ENCODE results near the gene CRYBB3. TPM values are rescaled to one million over a fixed set of nuclear protein-coding genes. Genes with fewer than 3 reads are reported as not detected.

The CRYBB3 gene
- polyA plus RNA-seq, 1 donor (not counting 4 experiments of a cell fraction or from before 2014, with no cell fraction given) = not detected

GRCh38 chr22:25208328-25208727 is 8.7 kb downstream of the CRYBB3 start:
- Histone ChIP-seq H3K4me2 (ENCODE audit: control insufficient read depth, extremely low read depth, insufficient read depth, low read depth, low read length) (no peak overlapping the region), H4K20me1 (ENCODE audit: control insufficient read depth, extremely low read depth, insufficient read depth, low read length) (no peaks in the 10 kb centered on the region), H3K79me2 (ENCODE audit: control insufficient read depth, insufficient read depth, low read length) (no peaks in the 10 kb centered on the region), H3K36me3 (ENCODE audit: control insufficient read depth in 2 of 2, extremely low read depth in 1 of 2, insufficient read depth in 2 of 2, low read length in 2 of 2) (peaks cover 0 to 4% of the 10 kb centered on the region in 2 experiments), H3K4me1 (ENCODE audit: control insufficient read depth, extremely low read depth, insufficient read depth, low read length) (no peaks in the 10 kb centered on the region), H3K9ac (ENCODE audit: control insufficient read depth, extremely low read depth, insufficient read depth, low read length) (no peak overlapping the region), H3K4me3 (ENCODE audit: control insufficient read depth in 2 of 3, extremely low read depth in 1 of 3, insufficient read depth in 2 of 3, low read depth in 1 of 3, low read length in 3 of 3) (no peak overlapping the region), H3K9me1 (ENCODE audit: control insufficient read depth, extremely low read depth, insufficient read depth, low read length) (no peaks in the 10 kb centered on the region), H3K27me3 (ENCODE audit: control insufficient read depth, extremely low read depth, insufficient read depth, low read length) (no peaks in the 10 kb centered on the region), H3K9me3 (ENCODE audit: control insufficient read depth, low read depth, low read length) (no peaks in the 10 kb centered on the region), H3K27ac (ENCODE audit: control insufficient read depth, insufficient read depth, low read length) (no peak overlapping the region), H2AFZ (ENCODE audit: control insufficient read depth, low read length) (no peak overlapping the region)
- dilution Hi-C loops (cut with MboI; ENCODE audit: extremely low pct_ligation_motif_present, low sequenced_read_pairs) = no loop called here
- no peak for TF ChIP-seq EZH2 (IDR thresholded peaks at IDR 0.05; ENCODE audit: low read length)
- TF ChIP-seq, protein P1, sequence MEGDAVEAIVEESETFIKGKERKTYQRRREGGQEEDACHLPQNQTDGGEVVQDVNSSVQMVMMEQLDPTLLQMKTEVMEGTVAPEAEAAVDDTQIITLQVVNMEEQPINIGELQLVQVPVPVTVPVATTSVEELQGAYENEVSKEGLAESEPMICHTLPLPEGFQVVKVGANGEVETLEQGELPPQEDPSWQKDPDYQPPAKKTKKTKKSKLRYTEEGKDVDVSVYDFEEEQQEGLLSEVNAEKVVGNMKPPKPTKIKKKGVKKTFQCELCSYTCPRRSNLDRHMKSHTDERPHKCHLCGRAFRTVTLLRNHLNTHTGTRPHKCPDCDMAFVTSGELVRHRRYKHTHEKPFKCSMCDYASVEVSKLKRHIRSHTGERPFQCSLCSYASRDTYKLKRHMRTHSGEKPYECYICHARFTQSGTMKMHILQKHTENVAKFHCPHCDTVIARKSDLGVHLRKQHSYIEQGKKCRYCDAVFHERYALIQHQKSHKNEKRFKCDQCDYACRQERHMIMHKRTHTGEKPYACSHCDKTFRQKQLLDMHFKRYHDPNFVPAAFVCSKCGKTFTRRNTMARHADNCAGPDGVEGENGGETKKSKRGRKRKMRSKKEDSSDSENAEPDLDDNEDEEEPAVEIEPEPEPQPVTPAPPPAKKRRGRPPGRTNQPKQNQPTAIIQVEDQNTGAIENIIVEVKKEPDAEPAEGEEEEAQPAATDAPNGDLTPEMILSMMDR (optimal IDR thresholded peaks at IDR 0.05 in 1 of 3, IDR thresholded peaks at IDR 0.05 in 1 of 3, conservative IDR thresholded peaks at IDR 0.05 in 1 of 3; ENCODE audit: extremely low read depth in 1 of 3, insufficient read depth in 2 of 3, low read length in 3 of 3) = no peak
- no peak for DNase-seq (ENCODE audit: low read depth, low spot score)
- no peak for FAIRE-seq

- dilution Hi-C loops (cut with MboI; ENCODE audit: extremely low pct_ligation_motif_present, low sequenced_read_pairs) = no loop called here
- Histone ChIP-seq H3K4me1 (ENCODE audit: control insufficient read depth, extremely low read depth, insufficient read depth, low read length) (no peaks in the 10 kb centered on the region), H3K36me3 (ENCODE audit: control insufficient read depth in 2 of 2, extremely low read depth in 1 of 2, insufficient read depth in 2 of 2, low read length in 2 of 2) (peaks cover 0 to 4% of the 10 kb centered on the region in 2 experiments), H3K27me3 (ENCODE audit: control insufficient read depth, extremely low read depth, insufficient read depth, low read length) (no peaks in the 10 kb centered on the region), H3K4me3 (ENCODE audit: control insufficient read depth in 2 of 3, extremely low read depth in 1 of 3, insufficient read depth in 2 of 3, low read depth in 1 of 3, low read length in 3 of 3) (no peak overlapping the region), H2AFZ (ENCODE audit: control insufficient read depth, low read length) (no peak overlapping the region), H3K9me3 (ENCODE audit: control insufficient read depth, low read depth, low read length) (no peaks in the 10 kb centered on the region), H3K4me2 (ENCODE audit: control insufficient read depth, extremely low read depth, insufficient read depth, low read depth, low read length) (no peak overlapping the region), H4K20me1 (ENCODE audit: control insufficient read depth, extremely low read depth, insufficient read depth, low read length) (no peaks in the 10 kb centered on the region), H3K79me2 (ENCODE audit: control insufficient read depth, insufficient read depth, low read length) (no peaks in the 10 kb centered on the region), H3K9ac (ENCODE audit: control insufficient read depth, extremely low read depth, insufficient read depth, low read length) (no peak overlapping the region), H3K27ac (ENCODE audit: control insufficient read depth, insufficient read depth, low read length) (no peak overlapping the region), H3K9me1 (ENCODE audit: control insufficient read depth, extremely low read depth, insufficient read depth, low read length) (no peaks in the 10 kb centered on the region)
- FAIRE-seq (no peak), DNase-seq (ENCODE audit: low read depth, low spot score) (no peak)
- TF ChIP-seq EZH2 (IDR thresholded peaks at IDR 0.05; ENCODE audit: low read length) = no peak
- TF ChIP-seq, protein P1 (optimal IDR thresholded peaks at IDR 0.05 in 1 of 3, IDR thresholded peaks at IDR 0.05 in 1 of 3, conservative IDR thresholded peaks at IDR 0.05 in 1 of 3; ENCODE audit: extremely low read depth in 1 of 3, insufficient read depth in 2 of 3, low read length in 3 of 3) = peak in 1 of 3 experiments; percentile 18
Observed at GRCh38 chr22:25208743-25209505, 9.3 kb downstream of the CRYBB3 start.
